Stimulated activated CD8-positive, alpha-beta memory T cell treated with anti-CD3 and anti-CD28 coated beads, Interleukin-15, amount 100 ng/mL, for 4 hours (primary cell): Measurements from ENCODE around the gene RCOR2.
"Not testable (repeated sequence)": the region's sequence is repeated elsewhere in the genome, so short reads cannot be mapped to it uniquely, and the experiment has no call there.

Source experiments
- DNase-seq, 2 donors: peaks; one replicate each; pipeline ENCODE4 v3.0.0-alpha.2; 2020; ENCODE audit warnings: low read depth in 2 of 2

Gene RCOR2

DNA sequence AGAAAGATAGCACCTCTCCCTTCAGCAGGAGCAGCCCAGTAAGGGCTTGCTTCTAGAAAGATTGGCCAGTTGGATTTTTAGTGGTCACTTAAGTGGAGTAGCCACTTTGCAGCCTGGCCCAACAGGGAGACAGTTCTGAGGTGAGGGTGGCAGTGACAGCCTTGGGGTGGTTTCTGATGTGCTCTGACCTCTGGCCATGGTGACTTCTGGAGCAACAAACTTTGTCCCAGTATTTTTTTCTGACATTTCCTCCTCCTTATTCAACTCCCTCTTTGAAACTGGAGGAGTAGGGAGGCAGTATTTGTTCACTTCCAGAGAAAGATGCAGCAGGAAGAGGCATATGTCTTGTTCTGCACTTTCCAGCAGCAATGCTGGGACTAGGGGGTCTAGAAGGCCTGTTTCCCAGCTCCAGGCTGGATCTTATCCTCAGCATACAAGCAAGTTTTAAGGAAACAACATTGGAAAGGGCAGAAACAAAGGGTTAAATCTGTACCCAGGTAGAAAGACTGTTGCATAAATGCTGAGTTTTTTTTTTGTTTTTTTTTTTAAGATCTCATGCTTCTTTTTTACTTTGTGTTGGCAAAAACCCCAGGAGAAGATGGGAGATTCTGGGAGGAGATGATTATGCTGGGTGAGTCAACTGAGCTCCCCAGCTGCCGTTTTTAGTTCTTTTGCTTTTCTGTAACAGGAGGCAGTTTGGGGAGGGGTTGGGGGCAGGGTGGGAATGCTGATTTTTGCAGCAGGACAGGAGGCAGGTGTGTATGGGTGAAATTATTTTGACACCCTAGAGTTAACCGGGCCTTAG lies 37.2 kb downstream of the RCOR2 start:
- DNase-seq: no peak

DNA sequence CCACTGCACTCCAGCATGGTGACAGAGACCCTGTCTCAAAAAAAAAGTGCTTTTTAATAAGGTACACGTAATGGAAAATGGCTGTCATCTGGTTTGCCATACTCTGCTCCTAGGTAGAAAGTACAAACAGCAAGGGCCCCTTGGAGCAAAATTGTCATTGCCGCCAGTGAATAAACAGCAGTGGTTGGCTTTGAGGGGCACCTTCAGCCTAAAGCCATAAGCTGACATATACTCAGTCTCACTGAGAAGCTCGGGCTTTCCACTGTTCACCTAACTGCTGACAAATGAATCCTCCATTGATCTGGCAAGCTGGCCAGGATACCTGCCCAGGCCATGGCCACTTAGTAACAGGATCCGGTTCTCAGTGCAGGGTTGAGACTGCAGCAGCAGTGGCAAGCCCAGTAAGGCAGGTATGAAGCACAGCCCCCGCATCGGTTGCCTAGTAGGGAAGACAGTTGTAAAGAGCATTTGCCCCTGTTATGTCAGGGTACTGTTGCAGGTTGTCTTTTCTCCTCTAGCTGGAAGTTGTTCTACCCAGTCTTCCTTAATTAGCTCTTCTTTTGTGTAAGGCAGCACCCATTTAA lies 39.2 kb downstream of the RCOR2 start:
- no peak for DNase-seq

DNA sequence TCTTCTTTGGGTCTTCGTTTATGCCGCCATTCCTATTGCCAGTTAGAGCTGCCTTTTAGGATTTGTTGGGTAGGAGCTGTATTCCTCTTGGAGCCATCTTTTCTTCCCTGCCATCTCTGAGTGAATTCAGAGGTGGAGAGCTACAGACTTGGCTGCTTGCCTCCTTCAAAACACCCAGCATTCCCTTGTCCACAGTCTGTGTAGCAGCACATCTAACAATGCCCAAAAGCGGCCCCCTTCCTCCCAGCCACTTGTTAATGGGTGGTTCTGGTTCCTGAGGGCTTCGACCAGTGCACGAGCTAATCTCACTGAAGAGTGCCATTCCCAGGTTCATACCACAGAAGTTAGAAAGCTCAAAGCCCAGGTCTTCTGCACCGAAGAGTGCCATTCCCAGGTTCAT lies 40.3 kb downstream of the RCOR2 start:
- no peak for DNase-seq

DNA sequence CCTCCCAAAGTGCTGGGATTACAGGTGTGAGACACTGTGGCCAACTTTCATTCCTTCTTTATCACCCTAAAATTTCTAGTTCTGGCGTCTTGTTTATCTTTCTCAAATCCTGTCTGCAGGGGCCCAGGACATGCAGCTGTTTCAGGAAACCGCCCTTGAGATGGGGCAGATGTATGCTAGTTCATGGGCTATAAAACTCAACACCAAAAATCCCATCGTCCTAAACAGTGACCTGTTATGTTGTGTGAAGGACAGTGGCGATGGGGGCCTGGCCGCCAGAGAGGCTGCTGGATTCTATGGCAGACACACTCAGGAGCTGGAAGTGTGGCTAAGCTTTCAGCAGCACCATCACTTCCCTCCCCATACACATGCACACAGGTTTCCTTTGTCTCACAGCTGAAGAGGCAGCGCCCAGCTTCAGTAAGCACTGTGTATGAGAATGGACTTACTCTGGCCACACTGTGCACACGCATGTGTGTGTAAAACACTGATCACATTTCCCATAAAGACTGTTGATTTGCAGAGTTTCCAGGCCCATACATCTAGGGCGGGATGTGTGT lies 41.4 kb downstream of the RCOR2 start:
- DNase-seq: no peak

DNA sequence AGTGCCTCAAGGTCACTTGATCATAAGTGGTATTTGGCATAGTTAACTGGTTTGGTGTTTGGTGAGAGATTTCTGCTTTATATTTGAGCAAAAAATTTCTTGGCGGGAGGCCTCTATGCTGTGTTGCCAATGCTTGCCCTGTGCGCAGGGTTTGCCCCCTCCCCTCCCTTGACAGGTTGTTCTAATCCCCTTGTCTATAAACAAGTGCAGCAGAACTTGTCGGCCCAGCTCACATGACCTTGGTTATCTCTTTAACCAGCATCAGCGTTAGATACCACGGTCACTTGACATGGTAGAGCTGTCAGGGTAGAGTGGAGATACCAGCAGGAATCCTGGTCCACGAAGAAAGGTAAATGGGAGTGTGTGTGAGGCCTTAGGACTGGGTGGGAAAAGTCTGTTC lies 42.5 kb downstream of the RCOR2 start:
- DNase-seq: no peak

DNA sequence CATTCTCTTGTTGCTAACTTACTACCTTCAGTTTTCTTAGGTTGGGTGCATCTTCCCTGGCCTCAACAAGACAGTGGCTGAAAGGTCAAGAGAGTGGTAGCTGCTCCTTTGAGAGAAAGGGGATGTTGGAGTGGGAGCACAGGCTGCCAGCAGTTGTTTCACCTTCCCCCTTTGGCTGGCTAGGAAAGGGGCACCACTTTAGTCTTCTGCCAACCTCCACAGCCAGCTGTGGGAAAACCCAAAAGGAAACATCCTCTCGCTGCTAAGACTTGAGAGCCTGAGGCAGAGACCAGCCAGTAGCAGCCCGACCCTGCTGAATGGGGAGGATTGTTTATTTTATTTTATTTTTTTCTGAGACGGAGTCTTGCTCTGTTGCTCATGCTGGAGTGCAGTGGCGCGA lies 43.7 kb downstream of the RCOR2 start:
- DNase-seq: no peak

DNA sequence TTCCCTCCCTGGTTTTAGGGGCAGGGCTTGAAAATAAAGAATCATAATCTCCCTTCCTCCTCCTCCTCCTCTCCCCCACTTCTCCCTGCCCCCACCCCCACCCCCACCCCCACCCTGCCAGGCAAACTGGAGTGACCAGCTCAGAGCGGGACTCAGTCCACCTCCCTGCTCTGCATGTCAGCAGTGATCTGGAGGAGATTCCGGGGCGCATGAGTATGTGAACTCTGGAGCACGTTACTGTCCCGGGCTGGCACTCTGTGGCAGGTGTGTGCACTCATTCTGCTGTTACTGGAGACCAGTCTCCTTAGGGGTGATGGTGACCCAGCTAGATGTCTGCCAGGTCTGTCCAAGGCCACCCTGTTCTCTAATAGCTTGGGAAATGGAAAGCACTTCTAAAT lies 44.2 kb downstream of the RCOR2 start:
- no peak for DNase-seq

DNA sequence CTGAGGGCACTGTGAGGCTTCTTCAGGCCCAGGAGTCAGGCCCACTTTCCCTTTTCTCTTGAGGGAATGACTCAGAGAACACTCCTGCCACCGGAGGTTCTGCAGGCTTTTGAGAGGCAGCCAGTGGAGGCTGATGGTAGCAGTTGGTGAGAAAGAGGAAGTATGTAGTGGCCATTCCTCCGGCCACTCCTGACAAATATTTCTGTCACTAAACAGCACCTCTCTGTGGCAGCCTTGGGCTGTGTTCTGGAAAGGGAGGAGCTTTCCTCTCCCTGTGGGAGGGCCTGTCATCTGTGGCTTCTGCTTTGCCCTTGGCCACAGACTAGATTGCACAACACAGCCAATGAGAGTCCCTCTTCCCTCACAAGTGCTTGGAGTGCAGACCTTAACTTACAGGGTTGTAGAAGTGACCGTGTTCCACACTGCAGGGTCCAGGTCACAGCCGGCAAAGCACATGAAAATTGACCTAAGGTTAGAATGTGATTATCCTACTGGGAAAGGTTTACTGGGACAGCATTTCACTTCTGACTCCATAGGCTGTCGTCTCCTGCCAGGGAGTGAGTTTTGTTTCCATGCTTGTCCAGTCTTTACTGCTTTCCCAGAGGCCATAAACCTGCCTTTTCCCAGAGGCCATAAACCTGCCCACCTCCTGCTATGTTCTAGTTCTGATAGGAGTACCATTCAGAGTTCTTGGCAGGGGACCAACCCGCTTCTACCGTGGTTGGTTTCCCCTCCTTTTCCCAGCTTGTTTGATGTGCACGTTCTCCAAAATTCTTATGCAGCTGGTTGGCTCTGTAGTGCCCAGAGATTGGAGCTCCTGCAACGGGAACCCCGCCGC lies 44.8 kb downstream of the RCOR2 start:
- no peak for DNase-seq

DNA sequence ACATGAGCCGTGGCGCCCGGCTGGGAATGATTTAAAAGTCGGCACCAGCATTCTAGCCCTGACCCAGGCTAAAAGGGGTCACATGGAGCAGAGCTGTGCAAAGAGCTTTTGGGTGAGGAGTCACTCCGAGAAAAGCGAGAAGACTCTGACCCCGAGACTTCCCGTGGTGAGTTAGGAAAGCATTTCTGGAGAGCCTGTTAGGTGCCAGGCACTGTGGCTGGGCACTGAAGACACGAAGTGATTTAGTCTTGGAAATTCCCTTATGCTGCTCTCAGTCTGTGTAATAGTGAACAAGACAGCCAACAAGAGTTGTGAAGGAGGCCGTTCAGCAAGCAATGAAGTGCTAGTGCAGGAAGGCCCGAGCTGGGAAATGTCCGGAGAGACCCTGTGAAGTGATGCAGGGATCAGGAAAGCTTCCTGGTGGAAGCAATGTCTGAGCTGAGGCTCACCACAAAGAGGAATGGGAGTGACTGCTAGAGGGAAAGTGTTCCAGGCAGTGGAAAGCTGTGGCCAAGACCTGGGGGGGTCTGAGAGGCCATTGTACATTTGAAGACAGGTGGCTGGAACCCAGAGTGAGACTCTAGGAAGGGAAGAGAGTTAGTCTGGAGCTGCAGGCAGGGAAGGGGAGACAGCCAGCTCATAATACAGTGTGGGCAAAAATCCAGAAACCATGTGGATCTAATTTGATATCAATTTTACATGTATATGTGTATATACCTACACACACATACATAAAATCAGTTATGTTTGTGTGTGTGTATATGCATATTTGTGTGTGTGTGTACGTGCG lies 46.4 kb downstream of the RCOR2 start:
- DNase-seq: no peak

DNA sequence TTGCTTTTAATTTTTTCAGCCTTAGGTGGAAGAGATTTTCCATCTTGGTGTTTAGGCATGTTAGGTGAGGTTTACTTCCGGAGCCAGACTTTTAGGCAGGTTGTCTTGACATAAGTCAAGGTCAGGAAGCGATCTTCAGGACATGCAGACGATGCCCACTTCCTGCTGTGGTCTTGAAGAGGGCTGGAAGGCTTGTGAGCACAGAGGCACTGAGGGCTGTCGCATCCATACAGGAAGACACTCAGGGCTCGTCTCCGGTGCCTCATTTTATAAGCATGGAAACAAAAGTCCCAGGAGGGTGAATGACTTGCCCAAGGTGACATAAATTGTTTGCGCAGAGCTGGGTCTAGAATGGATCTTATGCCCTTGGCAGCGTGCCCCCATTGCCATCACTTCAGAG lies 47.3 kb downstream of the RCOR2 start:
- DNase-seq: no peak

DNA sequence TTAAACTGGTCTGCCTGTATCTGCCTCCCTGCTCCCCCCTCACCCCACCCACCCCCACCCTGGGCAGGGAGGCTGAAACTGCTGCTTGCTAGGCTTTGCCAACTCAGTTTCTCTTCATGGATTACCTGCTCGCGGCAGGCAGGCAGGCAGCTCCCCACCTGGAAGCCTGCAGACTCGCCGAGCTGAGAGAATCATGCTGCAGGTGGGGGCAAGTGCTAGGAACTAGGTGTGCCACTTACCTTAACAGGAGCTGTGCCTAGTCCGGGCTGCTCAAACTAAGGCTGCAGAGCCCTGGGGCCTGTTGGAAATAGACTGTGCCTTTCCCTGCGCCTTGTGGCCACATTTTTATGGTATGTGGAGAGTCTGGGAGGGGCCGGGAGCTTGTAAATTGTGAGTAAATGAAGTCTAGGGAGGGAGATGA lies 47.8 kb downstream of the RCOR2 start:
- DNase-seq: no peak

DNA sequence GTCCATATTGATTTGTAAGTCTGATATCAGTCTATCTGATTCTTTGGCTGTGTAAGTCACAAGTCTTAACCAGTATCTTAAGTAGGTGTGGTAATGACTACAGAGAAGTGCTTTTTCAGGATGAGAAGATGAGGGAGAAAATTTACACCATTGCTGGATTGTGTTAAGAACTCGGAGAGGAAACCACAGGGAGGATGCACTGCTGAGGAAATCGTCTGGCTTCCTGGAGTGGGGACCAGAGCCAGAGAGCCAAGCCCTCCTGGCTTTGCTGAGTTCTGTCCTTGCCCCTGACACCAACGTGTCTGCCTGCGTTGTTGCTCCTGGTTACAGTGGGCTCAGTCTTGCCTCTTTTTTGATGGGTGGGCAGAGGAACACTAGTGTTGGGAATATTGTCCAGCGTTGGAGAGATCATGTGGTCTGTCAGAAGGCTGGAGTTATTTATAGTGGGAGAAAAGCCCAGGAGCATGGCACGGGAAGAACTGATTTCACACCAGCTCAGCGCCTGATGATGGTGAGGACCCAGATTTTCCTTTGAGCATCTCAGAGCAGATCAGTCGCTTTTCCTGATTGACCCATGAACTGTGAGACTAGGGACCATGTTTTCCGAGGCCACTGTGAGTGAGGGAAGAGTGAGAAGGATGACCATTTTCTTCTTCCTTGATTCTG lies 48.4 kb downstream of the RCOR2 start:
- no peak for DNase-seq

DNA sequence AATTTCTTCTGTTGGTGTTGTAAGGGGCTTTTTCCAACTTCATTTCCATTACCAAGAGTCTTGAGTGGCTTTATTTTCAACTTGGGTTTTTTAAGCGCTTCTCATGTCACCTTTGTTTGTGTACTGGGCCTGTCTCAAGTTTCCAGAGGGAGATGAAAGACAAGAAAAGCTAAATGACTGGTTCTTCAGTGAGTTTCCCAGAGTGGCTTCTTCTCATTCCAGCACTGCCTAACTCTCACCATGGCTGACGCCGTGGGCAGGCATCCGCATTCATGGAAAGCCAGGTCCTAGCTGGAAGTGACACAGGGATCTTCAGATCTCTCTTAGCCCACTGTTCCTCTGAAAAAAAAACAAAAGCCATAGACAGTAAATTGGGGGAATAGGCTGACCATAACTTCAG lies 49.5 kb downstream of the RCOR2 start:
- DNase-seq: no peak

DNA sequence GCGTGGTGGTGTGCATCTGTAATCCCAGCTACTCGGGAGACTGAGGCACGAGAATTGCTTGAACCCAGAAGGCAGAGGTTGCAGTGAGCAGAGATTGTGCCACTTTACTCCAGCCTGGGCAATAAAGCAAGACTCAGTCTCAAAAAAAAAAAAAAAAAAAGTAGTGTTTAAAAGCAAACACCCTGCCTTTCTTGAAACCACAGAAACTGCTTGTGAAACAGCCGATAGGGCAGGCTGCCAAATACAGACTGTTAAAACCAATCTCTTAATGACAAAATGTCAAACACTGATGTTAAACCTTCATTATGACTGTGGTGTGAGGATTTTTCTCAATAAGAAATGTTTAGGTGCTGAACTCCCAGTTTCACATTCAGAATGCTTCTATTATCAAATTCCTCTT lies 50.8 kb downstream of the RCOR2 start:
- peak in 1 of 2 donors; percentile 42 for DNase-seq

DNA sequence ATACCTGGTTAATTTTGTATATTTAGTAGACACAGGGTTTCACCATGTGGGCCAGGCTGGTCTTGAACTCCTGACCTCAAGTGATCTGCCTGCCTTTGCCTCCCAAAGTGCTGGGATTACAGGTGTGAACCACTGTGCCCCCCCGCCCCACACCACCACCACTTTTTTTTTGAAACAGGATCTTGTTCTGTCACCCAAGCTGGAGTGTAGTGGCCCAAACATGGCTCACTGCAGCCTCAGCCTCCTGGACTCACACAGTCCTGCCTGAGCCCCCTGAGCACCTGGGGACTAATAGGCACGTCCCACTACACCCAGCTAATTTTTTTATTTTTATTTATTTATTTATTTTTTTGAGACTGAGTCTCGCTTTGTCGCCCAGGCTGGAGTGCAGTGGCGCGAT lies 53.3 kb downstream of the RCOR2 start:
- not testable (repeated sequence) for DNase-seq

DNA sequence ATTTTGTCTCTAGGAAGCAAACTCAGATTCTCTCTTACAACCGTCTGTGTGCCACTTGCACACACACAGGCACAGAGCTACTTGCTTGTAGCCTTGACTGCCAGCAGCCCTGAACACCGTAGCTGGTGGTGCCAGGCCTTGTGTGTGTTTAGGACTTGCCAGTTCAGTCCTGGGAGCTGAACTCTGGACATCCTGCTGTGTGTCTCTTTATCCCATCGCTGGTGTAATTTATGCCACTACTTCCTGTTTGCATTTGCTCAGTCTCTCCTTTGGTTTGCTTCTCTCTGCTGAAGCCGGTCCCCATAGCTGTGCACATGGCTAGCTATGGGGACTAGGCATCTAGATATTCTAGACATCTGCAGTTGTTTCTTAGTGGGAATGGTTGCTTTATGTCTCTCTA lies 54.0 kb downstream of the RCOR2 start:
- DNase-seq: no peak
